T-cell (primary cell): ENCODE data around the gene COL18A1. TPM values are rescaled to one million over a fixed set of nuclear protein-coding genes. Genes with fewer than 3 reads are reported as not detected.

ENCODE experiments used
- ATAC-seq, 4 experiments: fragments of 200-7000 bp in 3 of 4; fragments of 150-1000 bp in 1 of 4; cut with Tn5 transposase; replicated peaks in 1 of 4; 1 replicate in 3 of 4; 2 replicates in 1 of 4; pipeline ENCODE4 v1.10.0; 2021; ENCODE audit warnings: moderate library complexity in 3 of 4, mild to moderate bottlenecking in 2 of 4, moderate number of reproducible peaks in 1 of 4
- CTCF ChIA-PET, 2 donors: fragments of 300-600 bp; sonication (Branson Sonifier 250); formaldehyde crosslinking; loops; one replicate each; lab custom pipeline; 2022; ENCODE audit warnings: antibody characterized with exemption in 2 of 2; lab: Charles Lee
- POLR2A ChIA-PET, 2 donors: fragments of 300-600 bp; sonication (Branson Sonifier 250); formaldehyde crosslinking; loops; one replicate each; lab custom pipeline; 2022; ENCODE audit warnings: antibody characterized with exemption in 2 of 2; lab: Charles Lee
- DNase-seq, 35 experiments: peaks; one replicate each; pipeline versions ENCODE4 v3.0.0 to v3.0.0-alpha.2; 2013 to 2023
- H3K27ac ChIP-seq: one replicate; pipeline ENCODE4 v1.5.1; 2013; ENCODE audit warnings: low read length
- H3K27me3 ChIP-seq, 2 experiments: replicated peaks in 1 of 2; 1 replicate in 1 of 2; 2 replicates in 1 of 2; pipeline versions ENCODE4 v1.6.1 to v1.7.0; 2013; ENCODE audit warnings: low read length in 1 of 2, mixed read lengths in 1 of 2; ENCODE audit not compliant: control insufficient read depth in 2 of 2, insufficient read depth in 2 of 2; ENCODE audit errors: extremely low read depth in 1 of 2
- H3K36me3 ChIP-seq, 2 donors: 1 replicate in 1 of 2; 2 replicates in 1 of 2; pipeline versions ENCODE4 v1.6.1 to v1.7.0; 2013; ENCODE audit warnings: low read length in 1 of 2; ENCODE audit not compliant: control insufficient read depth in 2 of 2, insufficient read depth in 1 of 2; ENCODE audit errors: extremely low read depth in 1 of 2
- H3K4me1 ChIP-seq, 2 experiments: 1 replicate in 1 of 2; 2 replicates in 1 of 2; pipeline versions ENCODE4 v1.6.1 to v1.7.0; 2013; ENCODE audit warnings: low read length in 2 of 2, mixed read lengths in 1 of 2; ENCODE audit not compliant: insufficient read depth in 2 of 2, control insufficient read depth in 1 of 2; ENCODE audit errors: extremely low read depth in 1 of 2
- H3K4me3 ChIP-seq, 2 donors: 1 replicate in 1 of 2; 2 replicates in 1 of 2; pipeline versions ENCODE4 v1.5.1 to v1.7.0; 2013; ENCODE audit warnings: mild to moderate bottlenecking in 2 of 2, low read length in 1 of 2, moderate library complexity in 1 of 2; ENCODE audit not compliant: control insufficient read depth in 1 of 2; ENCODE audit errors: extremely low read depth in 1 of 2
- H3K9me3 ChIP-seq: 2 replicates; pipeline ENCODE4 v1.7.0; 2013
- H3K27ac Mint-ChIP-seq, 2 donors: one replicate each; pipeline ENCODE4 v1.8.0; 2020 to 2021; ENCODE audit warnings: mild to moderate bottlenecking in 2 of 2, mixed read lengths in 2 of 2
- H3K27me3 Mint-ChIP-seq, 2 donors: one replicate each; pipeline ENCODE4 v1.8.0; 2021 to 2022; ENCODE audit warnings: mixed read lengths in 2 of 2
- H3K36me3 Mint-ChIP-seq: one replicate; pipeline ENCODE4 v1.8.0; 2021; ENCODE audit warnings: mixed read lengths
- H3K4me1 Mint-ChIP-seq, 3 donors: one replicate each; pipeline ENCODE4 v1.8.0; 2020 to 2022; ENCODE audit warnings: mixed read lengths in 3 of 3, mild to moderate bottlenecking in 1 of 3
- H3K4me3 Mint-ChIP-seq, 3 donors: one replicate each; pipeline ENCODE4 v1.8.0; 2020 to 2022; ENCODE audit warnings: mild to moderate bottlenecking in 3 of 3, mixed read lengths in 3 of 3, moderate library complexity in 3 of 3
- H3K9me3 Mint-ChIP-seq, 3 donors: one replicate each; pipeline ENCODE4 v1.8.0; 2020 to 2022; ENCODE audit warnings: mixed read lengths in 3 of 3
- WGBS: methylation state at CpG from one replicate; pipeline ENCODE4 v1.1.5; 2013; ENCODE audit warnings: missing lambda C conversion rate; ENCODE audit not compliant: insufficient coverage; 5-methylcytosine and 5-hydroxymethylcytosine counted together
- total RNA-seq, 35 experiments: library from RNA in 6 of 35; stranded (reverse) in 6 of 35; fragments of 120-200 nt in 1 of 35; gene quantifications; one replicate each; pipeline versions ENCODE4 v1.2.1 to v1.2.4 and lab custom pipeline; 2013 to 2026

The COL18A1 gene
- total RNA-seq, 5 donors from 2014 or later (not counting 1 experiment from before 2014, with no cell fraction given), result 7.2 to 53.8 (median 10.5) TPM

DNA sequence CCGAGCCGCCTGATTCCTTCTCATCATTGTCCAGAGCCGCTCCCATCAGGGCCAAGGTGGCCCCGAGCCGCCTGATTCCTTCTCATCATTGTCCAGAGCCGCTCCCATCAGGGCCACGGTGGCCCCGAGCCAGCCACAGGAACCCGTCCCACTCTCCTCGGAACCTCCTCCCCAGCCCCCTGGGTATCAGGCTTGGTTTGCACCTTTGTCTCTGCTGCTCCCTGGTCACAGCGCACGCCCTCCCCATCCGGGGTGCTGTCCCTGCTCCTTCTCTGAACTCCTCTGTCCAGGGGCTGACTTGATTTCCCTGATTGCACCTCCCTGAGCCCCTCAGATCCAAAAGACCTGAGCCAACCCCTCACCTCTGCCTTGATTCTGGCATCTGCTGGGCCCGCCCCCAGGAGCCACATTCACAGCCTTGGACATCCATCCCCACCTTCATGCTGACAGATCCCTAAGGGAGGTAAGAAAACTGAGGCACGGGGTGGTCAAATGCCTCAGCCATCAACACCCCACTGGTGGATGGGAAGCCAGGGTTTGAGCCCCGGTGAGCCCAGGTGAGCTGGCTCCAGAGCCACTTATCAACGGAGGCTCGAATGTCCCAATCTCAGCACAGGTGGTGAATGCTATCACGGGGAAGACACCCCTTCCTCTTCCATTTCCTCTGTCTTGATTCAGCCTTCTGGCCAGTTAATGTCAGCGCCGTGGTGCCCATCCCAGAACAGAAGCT, 25.6 kb upstream of the COL18A1 start:
- H3K27ac ChIP-seq, result no peak overlapping the region
- Mint-ChIP-seq H3K27ac (peak overlapping the region in 1 of 2 donors; percentile 9), H3K4me1 (no peaks in the 10 kb centered on the region), H3K4me3 (no peak overlapping the region), H3K9me3 (no peaks in the 10 kb centered on the region), H3K36me3 (no peaks in the 10 kb centered on the region), H3K27me3 (peaks cover 17 to 31% of the 10 kb centered on the region in 2 donors)
- CTCF ChIA-PET, result no interaction called here
- no peaks in the 10 kb centered on the region for H3K36me3 ChIP-seq
- peaks cover 0 to 54% of the 10 kb centered on the region in 2 experiments for H3K27me3 ChIP-seq
- ATAC-seq (no peak), DNase-seq (no peak)
- H3K4me3 ChIP-seq, result no peak overlapping the region
- H3K4me1 ChIP-seq, result no peaks in the 10 kb centered on the region
- WGBS, result 68% methylated on average over 13 of the region's 21 CpGs
- POLR2A ChIA-PET, result no interaction called here
- no peaks in the 10 kb centered on the region for H3K9me3 ChIP-seq

DNA sequence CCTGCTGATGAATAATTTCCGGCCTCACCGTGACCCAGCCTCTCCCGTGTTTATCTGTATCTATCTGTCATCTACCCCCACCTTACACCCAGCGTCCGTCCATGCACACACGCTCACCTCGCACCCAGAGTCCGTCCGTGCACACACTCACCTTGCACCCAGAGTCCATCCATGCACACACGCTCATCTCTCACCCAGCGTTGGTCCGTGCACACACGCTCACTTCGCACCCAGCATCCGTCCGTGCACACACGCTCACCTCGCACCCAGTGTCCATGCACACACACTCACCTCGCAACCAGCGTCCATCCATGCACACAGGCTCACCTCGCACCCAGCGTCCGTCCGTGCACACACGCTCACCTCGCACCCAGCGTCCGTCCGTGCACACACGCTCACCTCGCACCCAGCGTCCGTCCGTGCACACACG, 25.0 kb upstream of the COL18A1 start:
- Histone ChIP-seq H3K27me3 (peaks cover 0 to 53% of the 10 kb centered on the region in 2 experiments), H3K36me3 (no peaks in the 10 kb centered on the region), H3K4me1 (no peaks in the 10 kb centered on the region), H3K9me3 (no peaks in the 10 kb centered on the region), H3K4me3 (no peak overlapping the region), H3K27ac (no peak overlapping the region)
- POLR2A ChIA-PET, result no interaction called here
- Mint-ChIP-seq H3K36me3 (no peaks in the 10 kb centered on the region), H3K4me1 (no peaks in the 10 kb centered on the region), H3K9me3 (no peaks in the 10 kb centered on the region), H3K4me3 (no peak overlapping the region), H3K27me3 (peaks cover 19 to 29% of the 10 kb centered on the region in 2 donors), H3K27ac (peak overlapping the region in 1 of 2 donors; percentile 9)
- 90% methylated on average over 19 of the region's 35 CpGs for WGBS
- no peak for ATAC-seq
- CTCF ChIA-PET, result no interaction called here
- no peak for DNase-seq

GRCh38 chr21:45380566-45380965, 24.4 kb upstream of the COL18A1 start:
- peaks cover 24 to 34% of the 10 kb centered on the region in 2 donors for H3K27me3 Mint-ChIP-seq
- 94% methylated on average over 30 of the region's 30 CpGs for WGBS
- no peaks in the 10 kb centered on the region for H3K4me1 Mint-ChIP-seq
- Histone ChIP-seq H3K9me3 (no peaks in the 10 kb centered on the region), H3K36me3 (no peaks in the 10 kb centered on the region), H3K27me3 (peaks cover 0 to 56% of the 10 kb centered on the region in 2 experiments), H3K4me3 (no peak overlapping the region), H3K4me1 (no peaks in the 10 kb centered on the region), H3K27ac (no peak overlapping the region)
- ChIA-PET POLR2A (no interaction called here), CTCF (no interaction called here)
- ATAC-seq (no peak), DNase-seq (no peak)
- H3K27ac Mint-ChIP-seq, result no peak overlapping the region
- H3K9me3 Mint-ChIP-seq, result no peaks in the 10 kb centered on the region
- H3K4me3 Mint-ChIP-seq, result no peak overlapping the region
- no peaks in the 10 kb centered on the region for H3K36me3 Mint-ChIP-seq

- H3K4me1 ChIP-seq, result no peaks in the 10 kb centered on the region
- peaks cover 0 to 59% of the 10 kb centered on the region in 2 experiments for H3K27me3 ChIP-seq
- ChIA-PET POLR2A (interaction anchor here in 1 of 2 donors (0.6 kb wide), 1 partner anchor 199 kb away, joined by 6 read pairs; no protein-coding TSS in a partner anchor), CTCF (no interaction called here)
- 84% methylated on average over 11 of the region's 24 CpGs for WGBS
- no peaks in the 10 kb centered on the region for H3K9me3 ChIP-seq
- Mint-ChIP-seq H3K36me3 (no peaks in the 10 kb centered on the region), H3K27me3 (peaks cover 24 to 38% of the 10 kb centered on the region in 2 donors), H3K4me3 (no peak overlapping the region), H3K4me1 (no peaks in the 10 kb centered on the region), H3K27ac (no peak overlapping the region), H3K9me3 (no peaks in the 10 kb centered on the region)
- no peak for ATAC-seq
- no peak for DNase-seq
- no peak overlapping the region for H3K4me3 ChIP-seq
- no peak overlapping the region for H3K27ac ChIP-seq
- no peaks in the 10 kb centered on the region for H3K36me3 ChIP-seq
These were observed 23.8 kb upstream of the COL18A1 start for GRCh38 chr21:45381036-45381787.

DNA sequence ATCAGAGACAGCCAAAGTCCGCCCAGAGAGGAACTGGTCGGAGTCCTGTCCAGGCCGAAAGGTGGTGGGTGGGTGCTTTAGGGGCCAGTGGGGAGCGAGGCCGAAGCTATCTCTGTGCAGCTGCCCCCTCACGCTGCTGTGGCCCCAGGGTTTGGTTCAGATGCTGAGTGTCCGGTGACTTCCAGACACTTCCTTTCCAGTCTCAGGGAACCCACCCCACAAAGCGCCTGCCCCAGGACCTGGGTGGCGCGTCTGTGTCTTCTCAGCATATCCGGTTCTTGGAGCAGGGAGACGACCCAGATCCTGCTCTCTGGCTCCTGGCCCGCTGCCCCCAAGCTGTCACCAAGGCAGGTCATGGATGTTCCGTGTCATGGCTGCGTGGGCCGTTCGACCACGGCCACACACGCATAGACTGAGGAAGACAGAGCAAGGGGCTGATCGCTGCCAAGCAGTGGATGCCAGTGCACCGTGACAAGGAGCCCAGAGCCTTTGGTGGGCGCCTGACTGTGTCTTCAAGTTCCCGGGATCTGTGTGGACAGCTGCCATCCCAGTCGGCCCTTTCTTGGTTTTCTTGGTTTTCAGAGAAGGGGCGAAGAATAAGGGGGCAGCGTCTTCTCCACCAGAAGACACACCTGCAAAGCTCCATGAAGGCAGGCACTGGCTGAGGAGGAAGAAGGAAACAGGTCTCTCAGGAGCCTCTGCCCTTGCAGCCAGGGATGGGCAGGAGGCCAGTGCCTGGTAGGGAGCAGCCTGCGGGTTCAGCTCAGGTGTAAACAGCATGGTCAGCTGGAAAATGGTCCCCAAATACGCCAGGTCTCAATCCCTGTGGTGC, 22.9 kb upstream of the COL18A1 start:
- Histone ChIP-seq H3K4me3 (no peak overlapping the region), H3K36me3 (no peaks in the 10 kb centered on the region), H3K27ac (no peak overlapping the region), H3K9me3 (no peaks in the 10 kb centered on the region), H3K4me1 (no peaks in the 10 kb centered on the region), H3K27me3 (peaks cover 0 to 67% of the 10 kb centered on the region in 2 experiments)
- H3K27me3 Mint-ChIP-seq, result peaks cover 21 to 39% of the 10 kb centered on the region in 2 donors
- 81% methylated on average over 24 of the region's 28 CpGs for WGBS
- no peaks in the 10 kb centered on the region for H3K9me3 Mint-ChIP-seq
- H3K4me1 Mint-ChIP-seq, result no peaks in the 10 kb centered on the region
- CTCF ChIA-PET, result no interaction called here
- no peak for ATAC-seq
- POLR2A ChIA-PET, result interaction anchor here in 1 of 2 donors (0.6 kb wide), 1 partner anchor 199 kb away, joined by 6 read pairs; no protein-coding TSS in a partner anchor
- H3K4me3 Mint-ChIP-seq, result no peak overlapping the region
- no peak for DNase-seq
- H3K36me3 Mint-ChIP-seq, result no peaks in the 10 kb centered on the region
- peak overlapping the region in 1 of 2 donors; percentile 43 for H3K27ac Mint-ChIP-seq

- WGBS, result 86% methylated on average over 10 of the region's 10 CpGs
These were observed 22.3 kb upstream of the COL18A1 start for GRCh38 chr21:45382697-45382997.

More at GRCh38 chr21:45382697-45382997, 22.3 kb upstream of the COL18A1 start:
- H3K4me3 ChIP-seq, result no peak overlapping the region
- H3K36me3 Mint-ChIP-seq, result no peaks in the 10 kb centered on the region
- ATAC-seq (no peak), DNase-seq (no peak)
- no peaks in the 10 kb centered on the region for H3K36me3 ChIP-seq
- no peaks in the 10 kb centered on the region for H3K9me3 ChIP-seq
- H3K4me3 Mint-ChIP-seq, result no peak overlapping the region
- peaks cover 21 to 39% of the 10 kb centered on the region in 2 donors for H3K27me3 Mint-ChIP-seq
- ChIA-PET POLR2A (no interaction called here), CTCF (no interaction called here)
- no peaks in the 10 kb centered on the region for H3K9me3 Mint-ChIP-seq
- H3K27me3 ChIP-seq, result peaks cover 0 to 73% of the 10 kb centered on the region in 2 experiments
- H3K4me1 ChIP-seq, result no peaks in the 10 kb centered on the region
- no peak overlapping the region for H3K27ac ChIP-seq
- no peaks in the 10 kb centered on the region for H3K4me1 Mint-ChIP-seq
- H3K27ac Mint-ChIP-seq, result peak overlapping the region in 1 of 2 donors; percentile 43
